COLO668 (cell line): ENCODE results near the gene RAE1.
"Not testable (repeated sequence)": the region's sequence is repeated elsewhere in the genome, so short reads cannot be mapped to it uniquely, and the experiment has no call there.

Source experiments
- DNase-seq: peaks from one replicate; lab custom pipeline; 2025; ENCODE audit not compliant: unreplicated experiment; lab: John Stamatoyannopoulos, UW

The RAE1 gene

GRCh38 chr20:57411406-57412283, 60.6 kb downstream of the RAE1 start:
- no peak for DNase-seq

DNA sequence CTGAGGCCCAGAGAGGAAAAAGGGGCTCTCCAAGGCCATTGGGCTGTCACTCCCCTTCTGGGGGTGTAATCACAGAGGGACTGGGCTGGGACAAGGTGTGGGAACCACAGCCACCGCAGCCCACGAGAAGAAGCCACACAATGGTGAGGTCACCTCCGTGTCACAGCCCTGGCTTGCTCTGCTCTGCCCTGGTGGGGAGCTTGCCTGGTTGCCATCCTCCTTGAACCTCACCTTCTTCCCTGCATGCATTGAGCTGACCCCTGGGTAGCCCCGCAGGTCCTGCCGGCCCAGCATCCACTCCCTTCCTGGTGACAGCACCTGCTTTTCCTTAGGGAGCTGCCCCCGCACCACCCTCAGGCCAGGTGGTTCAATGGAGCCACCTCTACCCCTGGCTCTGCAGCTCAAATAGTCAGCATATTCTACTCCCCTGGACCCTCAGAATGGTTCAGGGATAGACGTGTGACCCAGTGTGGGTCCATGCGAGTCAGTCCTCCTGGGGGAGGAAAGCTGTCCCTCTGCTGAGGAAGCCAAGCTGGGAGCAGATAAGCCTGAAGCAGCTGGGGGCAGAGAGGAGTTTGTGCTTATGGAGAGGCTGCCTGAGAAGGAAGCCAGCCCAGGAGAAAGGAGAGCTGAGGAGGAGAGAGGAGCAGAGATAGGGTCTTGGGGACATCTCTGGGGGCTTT, 61.4 kb downstream of the RAE1 start:
- DNase-seq: no peak

GRCh38 chr20:57413986-57414385, 62.9 kb downstream of the RAE1 start:
- DNase-seq: no peak

GRCh38 chr20:57414867-57415592, 64.0 kb downstream of the RAE1 start:
- DNase-seq: no peak

DNA sequence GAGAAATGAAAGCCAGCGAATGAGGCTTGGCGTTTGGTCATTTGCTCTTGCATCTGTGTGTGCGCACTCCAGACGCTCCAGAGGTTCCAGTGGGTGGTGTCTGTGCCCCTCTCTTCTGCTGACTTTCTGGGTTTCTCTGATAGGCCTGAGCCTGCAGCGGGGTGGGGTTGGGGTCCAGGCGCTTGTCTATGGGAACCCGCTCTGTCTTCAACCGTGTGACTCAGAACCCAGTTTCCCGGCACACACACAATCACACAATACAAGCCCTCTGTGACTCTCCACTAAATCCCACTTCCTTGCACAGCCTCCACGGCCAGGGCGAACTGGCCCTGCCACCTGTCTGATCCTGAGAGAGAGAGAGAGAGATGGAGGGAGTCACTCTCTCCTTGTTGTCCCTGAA, 64.7 kb downstream of the RAE1 start:
- no peak for DNase-seq

DNA sequence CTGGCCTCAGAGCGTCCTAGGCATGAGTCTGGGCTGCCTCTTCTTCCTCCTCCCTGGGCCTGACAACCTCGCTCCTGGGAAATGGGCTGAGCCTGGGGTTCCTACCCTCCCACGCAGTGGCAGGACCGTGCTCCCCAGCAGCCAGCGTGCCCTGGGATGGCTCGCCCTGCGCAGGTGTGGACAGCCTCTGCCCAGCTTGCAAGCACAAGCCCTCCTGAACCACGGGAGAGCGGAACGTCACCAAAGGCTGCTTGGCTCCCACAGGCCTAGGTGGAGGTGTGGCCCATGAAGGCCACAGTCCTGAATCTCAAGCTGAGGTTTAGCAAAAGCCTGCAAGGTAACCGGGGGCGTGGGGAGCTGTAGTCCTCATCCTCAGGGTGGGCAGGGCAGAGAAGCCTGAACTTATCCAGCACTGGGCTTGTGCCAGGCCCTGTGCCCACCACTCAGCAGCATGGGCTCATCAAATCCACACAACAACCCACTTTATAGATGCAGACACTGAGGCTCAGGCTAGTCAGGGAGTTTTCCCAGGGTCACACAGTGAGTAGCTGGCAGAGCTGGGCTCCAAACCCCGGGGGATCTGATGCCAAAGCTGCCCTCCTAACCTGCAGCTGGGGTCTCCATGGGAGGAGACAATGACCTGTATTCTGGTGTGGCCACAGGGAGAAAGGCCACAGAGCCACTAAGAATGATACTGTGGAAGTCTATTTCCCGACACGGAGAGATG, 65.4 kb downstream of the RAE1 start:
- no peak for DNase-seq

DNA sequence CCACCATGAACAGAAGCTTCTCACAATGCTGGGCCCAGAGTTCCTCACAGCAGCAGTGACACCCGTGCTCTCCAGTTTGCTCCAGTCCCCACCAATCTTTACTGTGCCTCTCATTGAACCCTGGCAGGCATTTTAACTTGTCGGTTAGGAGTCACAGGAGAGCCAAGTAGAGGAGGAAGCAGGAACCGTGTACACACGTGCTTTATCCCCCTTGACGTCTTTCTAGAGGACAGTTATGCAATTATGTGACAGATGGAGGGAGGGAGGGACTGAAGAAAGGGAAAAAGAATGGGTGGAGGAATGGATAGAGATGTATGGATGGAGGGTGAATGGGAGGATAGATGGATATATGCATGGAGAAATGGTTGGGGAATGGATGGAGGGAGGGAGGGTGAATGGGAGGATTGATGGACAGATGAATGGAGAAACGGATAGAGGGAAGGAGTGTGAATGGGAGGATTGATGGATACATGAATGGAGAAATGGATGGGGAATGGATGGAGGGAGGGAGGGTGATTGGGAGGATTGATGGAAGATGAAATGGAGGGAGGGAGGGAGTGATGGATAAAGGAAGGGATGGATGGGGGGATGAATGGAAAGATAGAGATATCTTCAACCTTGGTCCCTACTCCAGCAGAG, 66.1 kb downstream of the RAE1 start:
- DNase-seq: no peak

- DNase-seq: no peak
Measured at GRCh38 chr20:57417830-57418780, 67.0 kb downstream of the RAE1 start.

DNA sequence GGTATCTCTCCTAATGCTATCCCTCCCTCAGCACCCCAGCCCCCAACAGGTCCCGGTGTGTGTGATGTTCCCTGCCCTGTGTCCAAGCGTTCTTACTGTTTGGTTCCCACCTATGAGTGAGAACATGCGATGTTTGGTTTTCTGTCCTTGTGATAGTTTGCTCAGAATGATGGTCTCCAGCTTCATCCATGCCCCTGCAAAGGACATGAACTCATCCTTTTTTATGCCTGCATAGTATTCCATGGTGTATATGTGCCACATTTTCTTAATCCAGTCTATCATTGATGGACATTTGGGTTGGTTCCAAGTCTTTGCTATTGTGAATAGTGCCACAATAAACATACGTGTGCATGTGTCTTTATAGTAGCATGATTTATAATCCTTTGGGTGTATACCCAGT, 68.4 kb downstream of the RAE1 start:
- not testable (repeated sequence) for DNase-seq

GRCh38 chr20:57420571-57421252, 69.7 kb downstream of the RAE1 start:
- no peak for DNase-seq

DNA sequence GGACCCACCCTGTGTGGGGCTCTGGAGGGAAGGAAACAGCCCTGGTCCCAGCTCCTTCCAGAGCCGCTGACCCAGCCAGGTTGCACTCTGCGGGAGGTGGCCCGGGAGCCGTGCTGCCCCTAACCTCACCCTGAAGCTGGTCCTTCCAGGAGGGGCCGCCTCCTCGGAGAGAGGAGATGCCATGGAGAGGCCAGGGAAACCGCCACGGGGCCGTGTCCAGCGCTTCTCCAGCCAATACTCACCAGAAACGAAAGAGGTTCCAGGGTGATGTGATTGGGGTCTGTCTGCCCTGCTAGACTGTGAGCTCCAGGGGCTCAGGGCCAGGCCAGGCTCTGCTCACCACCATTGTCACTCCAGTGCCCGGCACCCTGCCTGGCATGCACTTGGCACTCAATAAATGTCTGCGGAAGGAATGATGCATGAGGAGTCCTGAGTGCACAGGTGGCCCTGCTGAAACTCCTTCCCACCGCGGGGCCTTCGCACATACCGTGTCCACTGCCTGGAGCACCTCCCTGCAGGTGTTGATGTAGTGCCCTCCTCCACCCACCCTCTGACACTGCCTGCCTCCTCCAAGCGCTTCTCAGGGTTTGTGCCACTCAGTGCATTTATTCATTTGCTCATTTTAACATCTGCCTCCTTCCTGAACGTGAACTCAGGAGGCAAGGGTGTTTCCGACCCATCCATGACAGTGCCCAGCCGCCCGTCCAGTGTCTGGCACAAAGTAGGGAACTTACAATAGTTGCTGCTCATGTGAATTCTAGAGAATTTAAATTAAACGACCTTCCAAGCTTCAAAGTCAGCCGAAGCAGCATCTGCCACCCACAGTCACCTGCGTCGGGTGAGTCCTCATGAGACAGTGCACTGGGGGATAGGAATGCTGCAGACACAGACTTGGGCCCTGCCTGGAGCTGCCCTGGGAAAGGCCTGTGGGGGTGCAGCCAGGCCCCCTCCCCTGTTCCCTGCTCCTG, 70.5 kb downstream of the RAE1 start:
- no peak for DNase-seq

- DNase-seq: no peak
Measured at GRCh38 chr20:57422254-57422653, 71.2 kb downstream of the RAE1 start.

DNA sequence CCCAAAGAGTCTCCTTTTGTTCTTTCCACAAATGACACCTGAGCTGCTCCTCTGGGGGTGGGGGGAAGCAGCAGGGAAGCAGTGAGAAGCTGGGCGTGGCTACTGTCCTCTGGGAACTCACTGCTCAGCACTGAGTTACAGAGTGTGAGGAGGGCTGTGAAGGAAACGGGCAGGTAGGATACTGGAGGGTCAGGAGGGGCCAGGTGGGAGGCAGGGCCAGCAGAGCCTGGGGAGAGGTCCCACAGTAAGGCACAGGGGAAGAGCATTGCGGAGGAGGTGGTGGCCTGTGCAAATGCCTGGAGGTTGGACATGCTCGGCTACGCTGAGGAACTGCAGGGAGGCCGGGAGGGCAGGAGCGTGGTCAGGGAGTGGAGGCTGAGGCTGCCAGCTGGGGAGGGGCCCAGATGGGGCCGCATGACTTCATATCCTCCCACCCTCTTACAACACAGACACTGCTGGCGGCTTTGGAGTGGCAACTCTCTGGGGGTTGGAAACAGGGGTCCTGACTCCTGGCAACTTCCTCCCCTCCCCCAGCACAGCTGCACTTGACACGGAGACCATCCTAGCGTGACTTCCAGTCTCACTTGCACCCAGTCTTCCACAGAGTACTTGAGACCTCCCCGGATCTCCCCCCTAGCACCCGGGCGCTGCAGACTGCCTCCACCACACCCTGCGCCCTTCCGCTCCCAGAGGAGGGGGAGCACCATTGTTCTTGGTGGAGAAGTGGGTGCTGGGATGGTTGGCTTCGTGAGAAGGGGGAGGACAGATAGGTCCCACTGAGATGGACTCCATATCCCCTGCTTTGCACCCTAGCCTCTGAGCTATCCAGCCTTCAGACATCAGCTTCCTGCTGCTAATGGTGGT, 74.3 kb downstream of the RAE1 start:
- peak; percentile 52 for DNase-seq

DNA sequence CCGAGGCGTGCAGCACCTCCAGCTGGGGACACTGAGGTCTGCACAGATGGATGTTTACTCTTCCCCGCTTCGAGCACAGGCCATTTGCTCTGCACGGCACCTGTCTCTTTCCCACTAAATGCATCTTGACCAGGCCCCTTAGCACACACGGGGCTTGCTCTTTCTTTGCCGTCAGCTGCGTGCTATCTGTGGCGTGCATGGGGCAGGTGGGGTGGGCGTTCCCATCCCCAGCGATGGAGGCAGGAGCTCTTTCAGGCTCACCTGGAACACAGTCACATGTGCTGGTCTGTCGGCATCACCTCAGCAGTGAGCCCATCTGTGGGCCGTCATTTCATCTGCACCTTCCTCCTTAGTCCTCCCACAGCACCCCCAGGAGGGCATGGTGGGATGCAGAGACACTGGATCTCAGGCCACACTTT, 75.2 kb downstream of the RAE1 start:
- peak; percentile 85 for DNase-seq

GRCh38 chr20:57426831-57427230, 75.8 kb downstream of the RAE1 start:
- DNase-seq: no peak

GRCh38 chr20:57428324-57429158, 77.5 kb downstream of the RAE1 start:
- no peak for DNase-seq
